Amygdala (tissue), 56 donors: ENCODE results near the gene HOMER3.
"Not testable (repeated sequence)": the region's sequence is repeated elsewhere in the genome, so short reads cannot be mapped to it uniquely, and the experiment has no call there.

Experiments
- DNase-seq, 56 donors: peaks; one replicate each; lab custom pipeline; 2025; lab: John Stamatoyannopoulos, UW

HOMER3 gene

GRCh38 chr19:18929311-18929710 lies 11.7 kb downstream of the HOMER3 start:
- DNase-seq: no peak

DNA sequence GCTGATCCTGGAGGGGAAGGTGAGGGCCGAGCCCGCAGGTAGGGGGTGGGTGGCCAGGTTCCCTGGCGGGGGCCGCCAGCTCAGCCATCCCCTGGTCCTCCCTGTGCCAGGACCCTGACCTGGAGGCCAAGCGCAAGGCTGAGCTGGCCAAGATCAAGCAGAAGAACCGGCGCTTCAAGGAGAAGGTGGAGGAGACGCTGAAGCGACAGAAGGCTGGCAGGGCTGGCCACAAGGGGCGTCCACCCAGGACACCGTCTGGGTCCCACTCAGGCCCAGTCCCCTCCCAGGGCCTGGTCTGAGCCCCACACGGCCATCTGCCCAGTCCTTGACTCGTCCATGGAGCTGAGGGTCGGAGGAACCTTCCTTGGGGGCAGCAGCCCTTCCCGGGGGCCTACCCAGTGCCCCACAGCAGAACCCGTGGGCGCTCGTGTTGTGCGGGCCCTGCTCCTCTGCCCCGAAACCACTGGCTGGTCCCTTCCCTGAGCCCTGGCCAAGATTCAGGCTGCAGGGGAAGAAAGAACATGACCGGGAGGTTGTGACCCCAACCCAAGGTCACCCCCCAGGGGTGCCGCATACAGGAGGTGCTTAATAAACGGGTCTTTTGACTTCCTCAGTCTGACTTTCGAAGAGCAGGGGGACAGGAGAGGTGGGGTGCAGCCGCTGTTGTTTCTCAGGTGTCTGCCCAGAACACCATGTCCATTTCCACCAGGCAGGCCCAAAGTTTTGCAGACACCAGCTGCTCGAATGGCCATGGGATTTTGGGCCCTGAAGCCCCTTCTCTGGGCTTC lies 12.8 kb downstream of the HOMER3 start:
- DNase-seq: no peak

- DNase-seq: no peak
These were observed 16.3 kb downstream of the HOMER3 start for GRCh38 chr19:18924684-18925213.

DNA sequence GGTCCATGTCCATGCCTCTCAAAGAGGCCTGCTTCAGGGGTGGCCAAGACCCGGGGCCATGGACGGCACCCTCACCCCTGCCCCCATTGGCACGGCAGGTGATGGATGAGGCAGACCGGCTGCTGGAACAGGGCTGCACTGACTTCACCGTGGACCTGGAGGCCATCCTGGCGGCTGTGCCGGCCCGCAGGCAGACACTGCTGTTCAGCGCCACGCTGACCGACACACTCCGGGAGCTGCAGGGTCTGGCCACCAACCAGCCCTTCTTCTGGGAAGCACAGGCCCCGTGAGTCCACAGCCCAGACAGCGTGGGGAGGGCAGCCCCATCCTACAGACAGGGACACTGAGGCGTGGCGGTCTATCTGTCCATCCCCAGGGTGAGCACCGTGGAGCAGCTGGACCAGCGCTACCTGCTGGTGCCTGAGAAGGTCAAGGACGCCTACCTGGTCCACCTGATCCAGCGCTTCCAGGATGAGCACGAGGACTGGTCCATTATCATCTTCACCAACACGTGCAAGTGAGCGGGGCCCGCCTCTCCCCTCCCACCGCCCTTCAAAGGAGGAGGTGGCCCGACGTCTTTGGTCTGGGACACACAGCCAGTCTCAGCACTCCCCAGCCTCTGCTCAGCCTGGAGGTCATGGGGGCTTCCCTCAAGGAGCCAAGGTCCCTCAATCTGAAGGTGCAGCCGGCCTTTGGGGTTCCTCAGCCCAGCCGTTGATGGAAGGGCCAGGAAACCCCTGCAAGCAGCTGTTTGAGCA lies 18.6 kb downstream of the HOMER3 start:
- no peak for DNase-seq

GRCh38 chr19:18921593-18921992 lies 19.4 kb downstream of the HOMER3 start:
- no peak for DNase-seq

DNA sequence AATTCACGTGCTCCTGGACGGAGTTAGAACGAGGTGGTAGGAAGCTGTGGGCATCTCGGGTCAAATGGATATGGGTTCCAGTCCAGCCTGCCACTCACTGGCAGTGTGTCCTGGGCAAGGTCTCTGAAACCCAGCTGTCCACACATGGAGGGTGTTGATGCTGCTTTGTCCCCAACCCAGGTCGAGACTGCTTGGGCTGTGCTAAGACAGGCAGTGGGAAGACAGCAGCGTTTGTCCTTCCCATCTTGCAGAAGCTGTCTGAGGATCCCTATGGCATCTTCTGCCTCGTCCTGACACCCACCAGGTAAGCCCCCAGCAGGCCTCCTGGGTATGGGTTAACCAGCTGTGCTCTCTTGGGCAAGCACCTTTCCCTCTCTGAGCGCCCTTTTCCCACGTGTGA lies 20.6 kb downstream of the HOMER3 start:
- no peak for DNase-seq

GRCh38 chr19:18919900-18920214 lies 21.2 kb downstream of the HOMER3 start:
- DNase-seq: no peak

GRCh38 chr19:18919086-18919899 lies 21.7 kb downstream of the HOMER3 start, which contains the start of the genes COPE and DDX49:
TSS of gene COPE (minus strand) at chr19:18919387. CDS start at chr19:18919348, 39 bp downstream.
TSS of gene DDX49 (plus strand) at chr19:18919715. CDS start at chr19:18919742, 27 bp downstream.
- peak; percentile 86 to 100 (median 98) for DNase-seq

DNA sequence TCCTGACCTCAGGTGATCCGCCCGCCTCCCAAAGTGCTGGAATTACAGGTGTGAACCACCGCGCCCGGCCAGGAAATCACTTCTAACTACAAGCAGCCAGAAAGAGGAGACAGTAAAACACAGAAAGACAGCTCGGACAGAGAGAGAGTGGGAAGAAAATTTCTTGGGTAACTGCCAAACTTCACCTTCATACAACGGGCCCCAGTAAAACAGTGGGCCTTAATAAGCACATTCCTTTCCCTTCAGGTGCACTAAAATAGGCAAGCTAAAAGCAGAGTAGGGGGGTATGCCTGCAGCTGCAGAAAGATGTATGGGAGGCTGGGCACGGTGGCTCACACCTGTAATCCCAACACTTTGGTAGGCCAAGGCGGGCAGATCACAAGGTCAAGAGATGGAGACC lies 23.4 kb downstream of the HOMER3 start:
- not testable (repeated sequence) for DNase-seq

DNA sequence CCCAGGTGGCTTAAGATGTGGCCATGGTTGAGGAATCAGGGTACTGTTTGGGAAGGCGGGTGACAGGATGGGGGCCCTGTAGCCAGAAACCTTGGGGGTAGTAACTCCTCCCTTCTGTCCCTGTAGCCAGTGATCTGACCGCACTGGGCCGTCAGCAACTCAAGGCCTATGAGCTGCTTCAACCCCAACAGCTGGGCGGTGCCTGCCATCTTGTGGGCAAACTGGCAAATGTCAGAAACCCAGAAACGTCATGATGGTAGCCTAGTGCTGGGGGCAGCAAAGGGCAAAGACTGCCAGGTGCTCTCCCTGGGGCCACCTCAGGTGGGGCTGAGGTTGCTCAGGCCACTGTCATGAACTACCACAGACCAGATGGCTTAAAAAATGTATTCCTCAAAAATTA lies 25.4 kb downstream of the HOMER3 start:
- DNase-seq: peak in 48 of 56 donors; percentile 13 to 84 (median 53)

- no peak for DNase-seq
These were observed 27.6 kb downstream of the HOMER3 start for GRCh38 chr19:18913466-18913865.

- DNase-seq: no peak
These were observed 28.1 kb downstream of the HOMER3 start for GRCh38 chr19:18912933-18913332.

GRCh38 chr19:18910801-18911436 lies 30.1 kb downstream of the HOMER3 start:
- DNase-seq: no peak

DNA sequence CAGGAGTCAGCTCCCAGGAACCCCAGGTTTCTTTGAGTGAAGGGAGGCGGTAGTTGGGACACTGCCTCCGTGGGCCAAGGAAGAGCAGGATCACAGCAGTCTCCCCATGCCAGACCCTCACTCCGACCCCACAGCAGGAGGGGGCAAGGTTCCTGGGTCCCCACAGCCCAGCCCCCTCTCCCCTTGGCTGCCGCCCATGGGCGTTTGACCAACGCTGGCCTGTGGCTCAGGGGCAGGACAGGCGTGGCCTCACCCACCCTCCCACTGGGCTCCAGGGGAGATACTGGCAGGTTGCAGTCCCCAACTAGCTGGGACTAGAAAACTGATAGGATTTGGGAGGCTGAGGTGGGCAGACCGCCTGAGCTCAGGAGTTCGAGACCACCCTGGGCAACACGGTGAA lies 31.0 kb downstream of the HOMER3 start:
- DNase-seq: no peak

- DNase-seq: peak in 19 of 56 donors; percentile 10 to 63 (median 21)
These were observed 31.9 kb downstream of the HOMER3 start for GRCh38 chr19:18908917-18909619.

DNA sequence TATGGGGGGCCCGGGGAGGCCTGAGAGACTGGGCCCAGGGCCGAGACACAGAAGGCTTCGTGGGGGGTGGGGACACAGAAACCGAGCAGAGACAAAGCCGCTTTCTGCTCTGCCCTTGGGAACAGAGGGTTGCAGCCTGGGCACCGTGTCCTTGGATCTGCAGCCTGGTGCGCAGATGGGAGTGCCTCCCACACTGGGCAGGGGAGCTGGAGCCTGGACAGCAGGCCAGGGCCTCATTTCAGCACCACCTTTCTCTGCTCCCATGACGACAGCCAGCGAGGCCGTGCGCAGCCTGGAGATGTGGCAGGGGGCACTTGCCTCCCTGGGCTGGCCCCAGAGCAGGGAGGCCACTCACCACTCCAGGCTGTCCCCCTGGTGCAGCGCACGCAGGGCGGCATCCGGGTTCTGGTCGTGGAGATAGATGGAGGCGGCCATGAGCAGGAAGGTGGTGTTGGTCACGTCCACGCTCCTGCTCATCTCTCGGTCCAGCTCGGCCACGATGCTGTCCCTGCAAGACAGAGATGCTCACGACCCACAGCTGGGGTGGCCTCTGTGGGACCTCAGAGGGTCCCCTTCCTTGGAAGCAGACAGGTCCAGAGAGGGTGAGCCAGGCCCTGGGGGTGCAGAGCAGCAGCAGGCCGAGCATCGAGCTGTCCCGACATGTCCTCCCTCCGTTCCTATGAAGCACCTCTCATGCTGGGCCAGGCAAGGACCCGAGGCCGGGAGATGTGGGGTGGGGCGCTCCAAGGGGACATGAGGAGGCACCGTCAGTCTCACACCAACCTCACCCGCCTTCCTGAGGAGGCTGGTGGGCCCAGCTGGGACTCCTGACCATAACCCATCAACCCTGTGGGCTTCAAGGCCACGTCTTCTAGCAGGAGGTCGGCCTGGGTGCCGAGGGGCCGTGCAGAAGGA lies 34.2 kb downstream of the HOMER3 start:
- DNase-seq: peak in 54 of 56 donors; percentile 25 to 95 (median 80)

DNA sequence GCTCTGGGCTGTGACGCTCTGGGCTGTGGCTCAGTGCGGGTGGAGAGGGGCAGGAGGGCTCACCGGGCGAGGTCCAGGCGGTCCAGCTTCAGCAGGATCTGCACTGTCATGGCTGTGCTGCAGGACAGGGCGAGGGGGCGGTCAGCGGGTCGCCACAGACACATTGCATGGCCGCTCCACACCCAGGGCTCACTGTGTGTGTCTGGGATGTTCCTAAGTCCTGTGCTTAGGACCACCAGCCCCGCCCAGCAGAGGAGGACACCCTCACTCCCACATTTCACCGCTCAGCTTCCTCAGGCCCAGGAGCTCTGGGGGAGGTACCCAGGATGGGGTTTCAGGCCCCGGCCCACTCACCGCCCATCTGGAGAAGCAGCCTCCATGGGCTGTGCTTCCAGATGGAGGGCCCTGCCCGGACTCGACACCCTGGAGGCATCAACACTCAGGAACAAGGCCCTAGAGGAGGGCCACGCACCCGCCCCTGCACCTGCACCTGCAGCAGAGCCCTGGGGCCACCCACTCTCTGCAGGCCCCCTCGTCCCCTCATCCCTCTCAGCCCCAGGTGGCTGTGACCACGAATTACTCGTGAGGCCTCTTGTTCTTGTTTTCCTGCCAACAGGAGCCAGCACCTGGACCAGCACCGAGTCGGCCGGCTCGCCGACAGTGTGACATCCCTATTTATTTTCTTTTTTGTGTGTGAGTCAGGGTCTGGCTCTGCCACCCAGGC lies 35.3 kb downstream of the HOMER3 start:
- peak in 1 of 56 donors; percentile 49 for DNase-seq

DNA sequence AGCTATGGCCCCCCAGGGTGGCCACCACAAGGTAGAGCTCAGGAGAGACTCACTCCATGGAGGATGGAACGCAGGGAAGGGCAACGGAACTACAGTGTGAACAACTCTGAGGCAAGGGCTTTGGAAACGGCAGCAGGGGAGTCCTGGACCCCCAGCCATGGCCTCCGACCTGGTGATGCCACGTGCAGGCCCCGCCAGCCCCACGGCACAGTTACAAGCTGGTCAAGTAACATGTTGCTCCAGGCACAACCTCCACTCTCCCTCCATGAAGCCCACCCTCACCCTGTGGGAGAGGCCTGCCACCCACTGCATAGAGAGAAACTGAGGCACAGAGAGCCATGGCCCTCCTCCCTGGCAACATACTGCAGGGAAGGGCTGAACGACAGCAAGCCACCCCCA lies 36.0 kb downstream of the HOMER3 start:
- no peak for DNase-seq
